GM23338 (cell line): ENCODE measurements around the gene STON2. TPM values are rescaled to one million over a fixed set of nuclear protein-coding genes. Genes with fewer than 3 reads are reported as not detected.

ENCODE experiments used
- ATAC-seq: fragments of 200-7000 bp; cut with Tn5 transposase; 3 replicates; pipeline ENCODE4 v1.9.1; 2020
- DNase-seq: peaks from one replicate; pipeline ENCODE4 v3.0.0-alpha.2; 2015; ENCODE audit warnings: low spot score
- H2AFZ ChIP-seq: fragments of 200-600 bp; sonication (generic); 2 replicates; pipeline ENCODE4 v1.8.0; 2016; ENCODE audit warnings: antibody characterized with exemption, mild to moderate bottlenecking, moderate library complexity
- H3F3A ChIP-seq: fragments of 200-600 bp; sonication (generic); replicated peaks from 2 replicates; pipeline ENCODE4 v1.8.0; 2017; ENCODE audit warnings: antibody characterized with exemption, mixed run types, low read depth
- H3K27ac ChIP-seq: fragments of 200-600 bp; sonication (generic); 2 replicates; pipeline ENCODE4 v1.6.1; 2016; ENCODE audit warnings: low read depth
- H3K27me3 ChIP-seq: fragments of 200-600 bp; sonication (generic); 2 replicates; pipeline ENCODE4 v1.8.0; 2016; ENCODE audit warnings: mild to moderate bottlenecking, mixed run types, moderate library complexity; ENCODE audit not compliant: insufficient read depth
- H3K36me3 ChIP-seq: fragments of 200-600 bp; sonication (generic); 2 replicates; pipeline ENCODE4 v1.8.0; 2016; ENCODE audit warnings: mild to moderate bottlenecking; ENCODE audit not compliant: insufficient read depth
- H3K4me1 ChIP-seq: fragments of 200-600 bp; sonication (generic); 2 replicates; pipeline ENCODE4 v1.8.0; 2016; ENCODE audit warnings: mild to moderate bottlenecking, moderate library complexity; ENCODE audit not compliant: insufficient read depth
- H3K4me2 ChIP-seq: fragments of 200-600 bp; sonication (generic); 2 replicates; pipeline ENCODE4 v1.7.1; 2017; ENCODE audit warnings: mixed run types
- H3K4me3 ChIP-seq: fragments of 200-600 bp; sonication (generic); 2 replicates; pipeline ENCODE4 v1.6.1; 2016; ENCODE audit warnings: mixed run types
- H3K79me2 ChIP-seq: fragments of 200-600 bp; sonication (generic); replicated peaks from 2 replicates; pipeline ENCODE4 v1.8.0; 2017; ENCODE audit warnings: mild to moderate bottlenecking; ENCODE audit not compliant: insufficient read depth
- H3K9me2 ChIP-seq: fragments of 200-600 bp; sonication (generic); 2 replicates; pipeline ENCODE4 v1.8.0; 2017; ENCODE audit not compliant: insufficient read depth
- H4K20me1 ChIP-seq: fragments of 200-600 bp; sonication (generic); replicated peaks from 2 replicates; pipeline ENCODE4 v1.8.0; 2017; ENCODE audit warnings: mild to moderate bottlenecking; ENCODE audit not compliant: insufficient read depth
- H3K27ac Mint-ChIP-seq: 2 replicates; pipeline ENCODE4 v1.8.0; 2020; ENCODE audit warnings: inconsistent platforms, mild to moderate bottlenecking, moderate library complexity, mixed read lengths
- H3K27me3 Mint-ChIP-seq: 3 replicates; pipeline ENCODE4 v1.8.0; 2022; ENCODE audit warnings: low read depth, mild to moderate bottlenecking, moderate library complexity, mixed read lengths, inconsistent platforms; ENCODE audit not compliant: insufficient read depth, poor library complexity
- H3K36me3 Mint-ChIP-seq: 3 replicates; pipeline ENCODE4 v1.8.0; 2021; ENCODE audit warnings: low read depth, mild to moderate bottlenecking, inconsistent platforms, moderate library complexity, mixed read lengths
- H3K4me1 Mint-ChIP-seq: 3 replicates; pipeline ENCODE4 v1.8.0; 2020; ENCODE audit warnings: mild to moderate bottlenecking, inconsistent platforms, mixed read lengths
- H3K4me3 Mint-ChIP-seq: 3 replicates; pipeline ENCODE4 v1.8.0; 2021; ENCODE audit warnings: moderate library complexity, mild to moderate bottlenecking, inconsistent platforms, mixed read lengths
- H3K9me3 Mint-ChIP-seq: 3 replicates; pipeline ENCODE4 v1.8.0; 2020; ENCODE audit warnings: moderate library complexity, mild to moderate bottlenecking, inconsistent platforms, mixed read lengths
- CTCF ChIP-seq, 2 experiments: fragments of 200-600 bp in 1 of 2; sonication (generic) in 1 of 2; conservative IDR thresholded peaks; 2 replicates each; pipeline versions ENCODE4 v1.5.1 to v1.6.1; 2016 to 2017; ENCODE audit warnings: antibody characterized with exemption in 2 of 2, low read depth in 2 of 2, mild to moderate bottlenecking in 2 of 2, moderate library complexity in 1 of 2
- POLR2AphosphoS5 ChIP-seq: IDR thresholded peaks from 2 replicates; pipeline ENCODE4 v1.6.1; 2016; ENCODE audit warnings: antibody characterized with exemption, low read depth
- REST ChIP-seq: IDR thresholded peaks from one replicate; pipeline ENCODE4 v1.6.1; 2018; ENCODE audit warnings: antibody characterized with exemption; ENCODE audit not compliant: unreplicated experiment
- STAT1 ChIP-seq: IDR thresholded peaks from one replicate; pipeline ENCODE4 v1.6.1; 2016; ENCODE audit warnings: antibody characterized with exemption; ENCODE audit not compliant: unreplicated experiment
- ZNF462 ChIP-seq: fragments of 250-450 bp; sonication (Bioruptor Pico); IDR thresholded peaks from 2 replicates; pipeline ENCODE4 v1.5.0; 2020; ENCODE audit warnings: mild to moderate bottlenecking, moderate library complexity
- polyA plus RNA-seq: library from polyadenylated mRNA; unstranded; fragments of >200 nt; fragmentation: Nextera tagmentation; extraction: Ambion mirVana; gene quantifications from 2 replicates; pipeline ENCODE4 v1.2.1, GENCODE V29; 2016
- total RNA-seq: library from RNA; depleted of rRNA; stranded (reverse); fragments of >200 nt; shearing (Covaris generic); gene quantifications from 2 replicates; pipeline ENCODE4 v1.2.3, GENCODE V29; 2014

Gene STON2
- total and polyA plus RNA-seq, 2 experiments from 2014 or later: 8.2 to 71.0 TPM

- no peak overlapping the region; the same call in 1 of the 2 replicates for H3K27ac Mint-ChIP-seq
- peak; percentile 61 for ATAC-seq
- no peaks in the 10 kb centered on the region; the same call in 2 of the 3 replicates for H3K9me3 Mint-ChIP-seq
- peak; percentile 79 for DNase-seq
- H3K4me1 ChIP-seq: peaks cover 34% of the 10 kb centered on the region
- H2AFZ ChIP-seq: 0 out of 2 replicates have a peak overlapping the region, but pooled peaks have one; percentile 33
- peak overlapping the region; percentile 73 for H3K4me3 ChIP-seq
- TF ChIP-seq STAT1 (no peak), REST (peak; percentile 82), ZNF462 (CRISPR knock-in tag) (no peak), POLR2AphosphoS5 (no peak), CTCF (conservative IDR thresholded peaks at IDR 0.05; ENCODE audit: low read depth in 2 of 2) (0 out of 4 replicates have a peak, but pooled peaks of 1 of the 2 experiments have one; percentile 9)
- peaks cover 43% of the 10 kb centered on the region for H3K79me2 ChIP-seq
- peak overlapping the region; percentile 83 for H3K4me2 ChIP-seq
- H3K4me1 Mint-ChIP-seq: peaks cover 48% of the 10 kb centered on the region
- H3K36me3 ChIP-seq: no peaks in the 10 kb centered on the region
- H3K27ac ChIP-seq: no peak overlapping the region
- peak overlapping the region; percentile 90 for H3K4me3 Mint-ChIP-seq
- H3K27me3 ChIP-seq: peaks cover 25% of the 10 kb centered on the region
- no peaks in the 10 kb centered on the region for H3F3A ChIP-seq
- peaks cover 12% of the 10 kb centered on the region for H3K27me3 Mint-ChIP-seq
- H3K9me2 ChIP-seq: no peaks in the 10 kb centered on the region
- peaks cover 9% of the 10 kb centered on the region; the same call in 2 of the 3 replicates for H3K36me3 Mint-ChIP-seq
- H4K20me1 ChIP-seq: 0 out of 2 replicates have a peak, but pooled peaks cover 4% of the 10 kb centered on the region
These were observed 35.5 kb upstream of the STON2 start for GRCh38 chr14:81435391-81436295.
